Testis (tissue), 2 donors: ENCODE results near the gene NAGK.
"Not testable (repeated sequence)": the region's sequence is repeated elsewhere in the genome, so short reads cannot be mapped to it uniquely, and the experiment has no call there.

ENCODE experiments used
- POLR2A ChIP-seq: fragments of 450-650 bp; IDR thresholded peaks from one replicate; pipeline ENCODE4 v1.6.1; 2017; ENCODE audit warnings: antibody characterized with exemption, mild to moderate bottlenecking, moderate library complexity
- TF ChIP-seq, protein P1 (sequence below), 3 experiments: fragments of 450-650 bp in 2 of 3; fragments of 200-600 bp in 1 of 3; sonication (generic) in 1 of 3; IDR thresholded peaks; one replicate each; pipeline ENCODE4 v1.5.1; 2016 to 2019; ENCODE audit warnings: antibody characterized with exemption in 3 of 3, mild to moderate bottlenecking in 2 of 3, moderate library complexity in 1 of 3

- TF ChIP-seq, protein P1, sequence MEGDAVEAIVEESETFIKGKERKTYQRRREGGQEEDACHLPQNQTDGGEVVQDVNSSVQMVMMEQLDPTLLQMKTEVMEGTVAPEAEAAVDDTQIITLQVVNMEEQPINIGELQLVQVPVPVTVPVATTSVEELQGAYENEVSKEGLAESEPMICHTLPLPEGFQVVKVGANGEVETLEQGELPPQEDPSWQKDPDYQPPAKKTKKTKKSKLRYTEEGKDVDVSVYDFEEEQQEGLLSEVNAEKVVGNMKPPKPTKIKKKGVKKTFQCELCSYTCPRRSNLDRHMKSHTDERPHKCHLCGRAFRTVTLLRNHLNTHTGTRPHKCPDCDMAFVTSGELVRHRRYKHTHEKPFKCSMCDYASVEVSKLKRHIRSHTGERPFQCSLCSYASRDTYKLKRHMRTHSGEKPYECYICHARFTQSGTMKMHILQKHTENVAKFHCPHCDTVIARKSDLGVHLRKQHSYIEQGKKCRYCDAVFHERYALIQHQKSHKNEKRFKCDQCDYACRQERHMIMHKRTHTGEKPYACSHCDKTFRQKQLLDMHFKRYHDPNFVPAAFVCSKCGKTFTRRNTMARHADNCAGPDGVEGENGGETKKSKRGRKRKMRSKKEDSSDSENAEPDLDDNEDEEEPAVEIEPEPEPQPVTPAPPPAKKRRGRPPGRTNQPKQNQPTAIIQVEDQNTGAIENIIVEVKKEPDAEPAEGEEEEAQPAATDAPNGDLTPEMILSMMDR (IDR thresholded peaks at IDR 0.05) = not testable (repeated sequence)
- TF ChIP-seq POLR2A = not testable (repeated sequence)
Measured at GRCh38 chr2:71055206-71055740, 13.2 kb upstream of the NAGK start.
